Measurements from ENCODE around the gene MLN. TPM values are rescaled to one million over a fixed set of nuclear protein-coding genes. Genes with fewer than 3 reads are reported as not detected.

MLN gene
- total RNA-seq, 4 donors from 2014 or later: not detected

DNA sequence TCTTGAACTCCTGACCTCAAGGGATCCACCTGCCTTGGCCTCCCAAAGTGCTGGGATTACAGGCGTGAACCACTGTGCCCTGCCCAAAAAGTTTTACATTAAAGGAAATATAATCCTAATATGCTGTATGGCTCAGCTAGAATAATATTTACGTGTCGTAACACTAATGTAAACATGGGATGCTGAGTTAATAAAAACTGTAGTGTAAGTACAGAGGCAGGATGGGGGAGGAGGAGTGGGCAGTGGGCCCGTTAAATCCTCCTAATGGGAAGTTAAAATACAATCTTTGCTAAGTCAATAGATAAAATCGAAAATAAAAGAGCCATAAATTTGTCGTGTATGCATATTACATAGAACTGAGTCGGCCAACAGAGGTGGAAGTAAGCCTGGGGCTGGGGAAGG is 45.0 kb downstream of the MLN start:
- DNase-seq (ENCODE audit: low spot score) (no peak), ATAC-seq (ENCODE audit: low FRiP score) (no peak)
- TF ChIP-seq, protein P1, sequence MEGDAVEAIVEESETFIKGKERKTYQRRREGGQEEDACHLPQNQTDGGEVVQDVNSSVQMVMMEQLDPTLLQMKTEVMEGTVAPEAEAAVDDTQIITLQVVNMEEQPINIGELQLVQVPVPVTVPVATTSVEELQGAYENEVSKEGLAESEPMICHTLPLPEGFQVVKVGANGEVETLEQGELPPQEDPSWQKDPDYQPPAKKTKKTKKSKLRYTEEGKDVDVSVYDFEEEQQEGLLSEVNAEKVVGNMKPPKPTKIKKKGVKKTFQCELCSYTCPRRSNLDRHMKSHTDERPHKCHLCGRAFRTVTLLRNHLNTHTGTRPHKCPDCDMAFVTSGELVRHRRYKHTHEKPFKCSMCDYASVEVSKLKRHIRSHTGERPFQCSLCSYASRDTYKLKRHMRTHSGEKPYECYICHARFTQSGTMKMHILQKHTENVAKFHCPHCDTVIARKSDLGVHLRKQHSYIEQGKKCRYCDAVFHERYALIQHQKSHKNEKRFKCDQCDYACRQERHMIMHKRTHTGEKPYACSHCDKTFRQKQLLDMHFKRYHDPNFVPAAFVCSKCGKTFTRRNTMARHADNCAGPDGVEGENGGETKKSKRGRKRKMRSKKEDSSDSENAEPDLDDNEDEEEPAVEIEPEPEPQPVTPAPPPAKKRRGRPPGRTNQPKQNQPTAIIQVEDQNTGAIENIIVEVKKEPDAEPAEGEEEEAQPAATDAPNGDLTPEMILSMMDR (IDR thresholded peaks at IDR 0.05): no peak

GRCh38 chr6:33757906-33758305 is 45.9 kb downstream of the MLN start:
- TF ChIP-seq, protein P1 (IDR thresholded peaks at IDR 0.05): no peak
- ATAC-seq (ENCODE audit: low FRiP score) (no peak), DNase-seq (ENCODE audit: low spot score) (no peak)

GRCh38 chr6:33757113-33757512 is 46.7 kb downstream of the MLN start:
- ATAC-seq (ENCODE audit: low FRiP score): no peak
- no peak for DNase-seq (ENCODE audit: low spot score)
- TF ChIP-seq, protein P1 (IDR thresholded peaks at IDR 0.05): no peak

GRCh38 chr6:33756211-33756954 is 47.4 kb downstream of the MLN start:
- TF ChIP-seq, protein P1 (IDR thresholded peaks at IDR 0.05): no peak
- DNase-seq (ENCODE audit: low spot score) (no peak), ATAC-seq (ENCODE audit: low FRiP score) (no peak)

GRCh38 chr6:33755070-33755869 is 48.5 kb downstream of the MLN start:
- no peak for ATAC-seq (ENCODE audit: low FRiP score)
- DNase-seq (ENCODE audit: low spot score): no peak
- TF ChIP-seq, protein P1 (IDR thresholded peaks at IDR 0.05): no peak

GRCh38 chr6:33754222-33754621 is 49.6 kb downstream of the MLN start:
- TF ChIP-seq, protein P1 (IDR thresholded peaks at IDR 0.05): no peak
- ATAC-seq (ENCODE audit: low FRiP score): no peak
- no peak for DNase-seq (ENCODE audit: low spot score)
